Endodermal cell (in vitro differentiated cells): Measurements from ENCODE around the gene SPATA17. TPM values are rescaled to one million over a fixed set of nuclear protein-coding genes. Genes with fewer than 3 reads are reported as not detected.

Experiments
- DNase-seq: peaks from one replicate; pipeline ENCODE4 v3.0.0-alpha.2; 2017
- H3K27ac ChIP-seq: 2 replicates; pipeline ENCODE4 v1.5.1; 2013; ENCODE audit warnings: mild to moderate bottlenecking, low read depth, low read length, moderate library complexity
- H3K27me3 ChIP-seq: 2 replicates; pipeline ENCODE4 v1.6.1; 2013; ENCODE audit warnings: mild to moderate bottlenecking, low read length, moderate library complexity; ENCODE audit not compliant: insufficient read depth, control insufficient read depth, poor library complexity, severe bottlenecking
- H3K36me3 ChIP-seq: 2 replicates; pipeline ENCODE4 v1.7.0; 2013; ENCODE audit warnings: mild to moderate bottlenecking, low read length, moderate library complexity; ENCODE audit not compliant: control insufficient read depth, insufficient read depth
- H3K4me1 ChIP-seq: one replicate; pipeline ENCODE4 v1.7.0; 2013; ENCODE audit warnings: low read length; ENCODE audit not compliant: control insufficient read depth, insufficient read depth
- H3K4me3 ChIP-seq: 2 replicates; pipeline ENCODE4 v1.5.1; 2013; ENCODE audit warnings: mild to moderate bottlenecking, low read length, moderate library complexity
- H3K9ac ChIP-seq: 2 replicates; pipeline ENCODE4 v1.6.1; 2013; ENCODE audit warnings: mild to moderate bottlenecking, low read length, moderate library complexity; ENCODE audit not compliant: poor library complexity, severe bottlenecking; ENCODE audit errors: extremely low read depth
- H3K9me3 ChIP-seq: 2 replicates; pipeline ENCODE4 v1.6.1; 2013; ENCODE audit warnings: mild to moderate bottlenecking, low read length, moderate library complexity; ENCODE audit not compliant: control insufficient read depth
- H3K27ac Mint-ChIP-seq: 2 replicates; pipeline ENCODE4 v1.8.0; 2020; ENCODE audit warnings: mixed read lengths
- H3K27me3 Mint-ChIP-seq: 2 replicates; pipeline ENCODE4 v1.8.0; 2021; ENCODE audit warnings: mild to moderate bottlenecking, mixed read lengths; ENCODE audit not compliant: insufficient read depth
- H3K36me3 Mint-ChIP-seq: 2 replicates; pipeline ENCODE4 v1.8.0; 2020; ENCODE audit warnings: low read depth, mixed read lengths
- H3K4me1 Mint-ChIP-seq: 2 replicates; pipeline ENCODE4 v1.8.0; 2020; ENCODE audit warnings: mixed read lengths
- H3K4me3 Mint-ChIP-seq: 2 replicates; pipeline ENCODE4 v1.8.0; 2020; ENCODE audit warnings: mild to moderate bottlenecking, moderate library complexity, mixed read lengths
- H3K9me3 Mint-ChIP-seq: 2 replicates; pipeline ENCODE4 v1.8.0; 2020; ENCODE audit warnings: mild to moderate bottlenecking, mixed read lengths
- WGBS, 2 experiments: methylation state at CpG; one replicate each; pipeline versions ENCODE4 v1.1.5 to v1.1.7; 2013; ENCODE audit warnings: missing lambda C conversion rate in 2 of 2, mixed read lengths in 1 of 2; ENCODE audit not compliant: insufficient coverage in 1 of 2, insufficient read length in 1 of 2; 5-methylcytosine and 5-hydroxymethylcytosine counted together
- total RNA-seq, 2 donors: library from RNA; stranded (reverse); fragmentation: NEBNext Ultra II Directional in 1 of 2; extraction: Animal tissue kit (Norgen Biotek cat#: 25700) in 1 of 2; gene quantifications; 2 replicates in 1 of 2; 3 replicates in 1 of 2; pipeline ENCODE4 v1.2.1, GENCODE V29; 2021
- TF ChIP-seq, protein P1 (sequence below): fragments of 200-600 bp; sonication (generic); conservative IDR thresholded peaks from 2 replicates; pipeline ENCODE4 v1.5.0; 2021; ENCODE audit warnings: antibody characterized with exemption, mild to moderate bottlenecking

The SPATA17 gene
- total RNA-seq, 2 donors from 2014 or later: 0.93 to 1.6 TPM

DNA sequence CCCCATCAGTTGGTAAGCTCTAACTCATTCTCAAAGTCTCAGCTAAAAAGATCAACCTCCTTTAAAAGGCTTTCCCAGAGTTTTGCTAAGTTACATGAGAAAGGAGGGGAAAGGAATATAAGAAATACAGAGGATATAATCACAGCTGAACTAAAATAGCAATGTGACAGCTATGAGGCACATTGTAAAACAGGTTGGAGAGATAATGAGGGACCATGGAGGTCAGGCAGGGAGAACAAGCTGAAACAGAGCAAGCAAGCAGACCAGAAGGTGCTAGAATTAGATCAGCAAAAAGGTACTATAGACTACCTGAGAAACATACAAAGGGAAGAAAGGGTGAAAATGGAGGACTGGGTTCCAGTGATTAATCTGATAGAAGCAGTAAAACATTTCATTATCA is 28.8 kb upstream of the SPATA17 start:
- TF ChIP-seq, protein P1, sequence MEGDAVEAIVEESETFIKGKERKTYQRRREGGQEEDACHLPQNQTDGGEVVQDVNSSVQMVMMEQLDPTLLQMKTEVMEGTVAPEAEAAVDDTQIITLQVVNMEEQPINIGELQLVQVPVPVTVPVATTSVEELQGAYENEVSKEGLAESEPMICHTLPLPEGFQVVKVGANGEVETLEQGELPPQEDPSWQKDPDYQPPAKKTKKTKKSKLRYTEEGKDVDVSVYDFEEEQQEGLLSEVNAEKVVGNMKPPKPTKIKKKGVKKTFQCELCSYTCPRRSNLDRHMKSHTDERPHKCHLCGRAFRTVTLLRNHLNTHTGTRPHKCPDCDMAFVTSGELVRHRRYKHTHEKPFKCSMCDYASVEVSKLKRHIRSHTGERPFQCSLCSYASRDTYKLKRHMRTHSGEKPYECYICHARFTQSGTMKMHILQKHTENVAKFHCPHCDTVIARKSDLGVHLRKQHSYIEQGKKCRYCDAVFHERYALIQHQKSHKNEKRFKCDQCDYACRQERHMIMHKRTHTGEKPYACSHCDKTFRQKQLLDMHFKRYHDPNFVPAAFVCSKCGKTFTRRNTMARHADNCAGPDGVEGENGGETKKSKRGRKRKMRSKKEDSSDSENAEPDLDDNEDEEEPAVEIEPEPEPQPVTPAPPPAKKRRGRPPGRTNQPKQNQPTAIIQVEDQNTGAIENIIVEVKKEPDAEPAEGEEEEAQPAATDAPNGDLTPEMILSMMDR: no peak
- H3K27me3 Mint-ChIP-seq: no peaks in the 10 kb centered on the region
- Histone ChIP-seq H3K9ac (no peak overlapping the region), H3K36me3 (peaks cover 11% of the 10 kb centered on the region), H3K27me3 (no peaks in the 10 kb centered on the region), H3K9me3 (no peaks in the 10 kb centered on the region), H3K27ac (no peak overlapping the region), H3K4me1 (no peaks in the 10 kb centered on the region), H3K4me3 (no peak overlapping the region)
- no peaks in the 10 kb centered on the region for H3K4me1 Mint-ChIP-seq
- H3K27ac Mint-ChIP-seq: no peak overlapping the region
- H3K36me3 Mint-ChIP-seq: peaks cover 20% of the 10 kb centered on the region
- H3K4me3 Mint-ChIP-seq: no peak overlapping the region
- no peaks in the 10 kb centered on the region for H3K9me3 Mint-ChIP-seq
- DNase-seq: no peak

DNA sequence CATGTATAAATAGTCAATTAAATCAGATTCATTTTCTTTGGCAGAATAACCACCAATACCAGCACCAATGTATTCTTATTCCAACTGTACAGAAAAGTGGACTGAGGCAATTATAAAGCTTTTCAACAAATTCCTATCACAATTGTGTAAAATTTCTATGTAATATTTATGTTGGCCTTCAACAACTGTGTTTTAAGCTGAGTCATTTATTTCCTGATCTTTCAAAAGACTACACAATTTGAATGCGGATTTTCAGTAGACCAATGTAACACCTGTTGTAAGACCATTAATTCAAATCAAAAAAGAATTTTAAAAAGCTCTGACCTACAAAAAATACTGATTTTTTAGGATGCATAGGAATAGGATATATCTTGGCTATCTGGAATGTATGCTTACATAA is 25.8 kb upstream of the SPATA17 start:
- Histone ChIP-seq H3K9me3 (no peaks in the 10 kb centered on the region), H3K4me1 (no peaks in the 10 kb centered on the region), H3K9ac (no peak overlapping the region), H3K4me3 (no peak overlapping the region), H3K36me3 (peaks cover 33% of the 10 kb centered on the region), H3K27ac (no peak overlapping the region), H3K27me3 (no peaks in the 10 kb centered on the region)
- no peaks in the 10 kb centered on the region for H3K27me3 Mint-ChIP-seq
- H3K9me3 Mint-ChIP-seq: no peaks in the 10 kb centered on the region
- H3K4me1 Mint-ChIP-seq: no peaks in the 10 kb centered on the region
- peaks cover 24% of the 10 kb centered on the region for H3K36me3 Mint-ChIP-seq
- H3K27ac Mint-ChIP-seq: no peak overlapping the region
- H3K4me3 Mint-ChIP-seq: no peak overlapping the region
- TF ChIP-seq, protein P1: no peak
- no peak for DNase-seq
- 96% methylated on average over 1 of the region's 1 CpG; no CpG with 5 or more reads in 1 of the 2 experiments for WGBS, 2 experiments

DNA sequence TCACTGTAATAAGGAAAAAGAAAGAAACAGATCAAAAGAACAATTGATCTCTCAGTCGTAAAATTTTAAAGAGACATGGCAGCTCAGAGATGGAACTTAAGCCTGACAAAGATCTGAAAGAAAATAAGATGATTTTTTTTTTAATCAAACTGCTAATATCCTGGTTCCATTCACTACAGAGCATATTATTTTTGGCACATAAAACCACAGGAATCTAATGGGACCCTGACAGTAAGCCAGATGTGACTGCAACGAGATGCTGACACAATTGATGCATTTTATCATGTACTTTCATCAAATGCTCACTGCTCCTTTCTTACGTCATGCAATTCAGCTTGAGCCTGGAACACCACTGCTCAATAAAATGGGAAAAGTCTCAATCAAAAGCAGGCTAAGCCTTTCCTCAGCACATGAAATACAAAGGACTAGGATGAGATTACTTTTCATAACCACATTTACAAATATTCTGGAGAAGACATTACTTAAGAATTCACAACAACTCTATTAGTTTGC is 16.9 kb upstream of the SPATA17 start:
- no peak overlapping the region for H3K9ac ChIP-seq
- peaks cover 38% of the 10 kb centered on the region for H3K36me3 ChIP-seq
- no peak overlapping the region for H3K4me3 ChIP-seq
- Mint-ChIP-seq H3K36me3 (peaks cover 24% of the 10 kb centered on the region), H3K27me3 (no peaks in the 10 kb centered on the region), H3K27ac (no peak overlapping the region), H3K4me3 (no peak overlapping the region), H3K9me3 (no peaks in the 10 kb centered on the region), H3K4me1 (no peaks in the 10 kb centered on the region)
- H3K9me3 ChIP-seq: no peaks in the 10 kb centered on the region
- DNase-seq: no peak
- WGBS, 2 experiments: 94% methylated on average over 3 of the region's 3 CpGs; no CpG with 5 or more reads in 1 of the 2 experiments
- TF ChIP-seq, protein P1: no peak
- H3K27me3 ChIP-seq: no peaks in the 10 kb centered on the region
- H3K4me1 ChIP-seq: no peaks in the 10 kb centered on the region
- H3K27ac ChIP-seq: no peak overlapping the region
